AG04450 (cell line): ENCODE data around the gene RMND1. TPM values are rescaled to one million over a fixed set of nuclear protein-coding genes. Genes with fewer than 3 reads are reported as not detected.
A peak's percentile ranks its signal among the peaks of the same experiment; 100 is the strongest.
"Not testable (repeated sequence)": the region's sequence is repeated elsewhere in the genome, so short reads cannot be mapped to it uniquely, and the experiment has no call there.

ENCODE experiments used
- CTCF ChIA-PET: fragments of 300-600, 350-600 bp; formaldehyde crosslinking; extraction: SDS; loops from one replicate; lab custom pipeline; 2022; ENCODE audit warnings: antibody characterized with exemption, inconsistent platforms; lab: Charles Lee
- POLR2A ChIA-PET: fragments of 350-600 bp; formaldehyde crosslinking; extraction: SDS; loops from one replicate; lab custom pipeline; 2021; ENCODE audit warnings: antibody characterized with exemption, inconsistent platforms; lab: Yijun Ruan, JAX
- DNase-seq: peaks from one replicate; pipeline ENCODE4 v3.0.0-alpha.2; 2011; ENCODE audit warnings: low read depth, low spot score
- H3K27ac ChIP-seq: one replicate; pipeline ENCODE4 v1.5.1; 2012; ENCODE audit warnings: low read depth, low read length, control low read depth
- H3K27me3 ChIP-seq: one replicate; pipeline ENCODE4 v1.6.0; 2012; ENCODE audit warnings: low read length; ENCODE audit not compliant: control insufficient read depth, insufficient read depth
- H3K4me3 ChIP-seq: 2 replicates; pipeline ENCODE4 v1.5.1; 2011; ENCODE audit warnings: mild to moderate bottlenecking, low read depth, low read length, control low read depth
- H3K9me3 ChIP-seq: 2 replicates; pipeline ENCODE4 v1.5.1; 2012; ENCODE audit warnings: low read length; ENCODE audit not compliant: control insufficient read depth, insufficient read depth
- CTCF ChIP-seq: IDR thresholded peaks from 2 replicates; pipeline ENCODE4 v1.5.1; 2011; ENCODE audit warnings: low read depth, low read length, control low read depth, inconsistent platforms
- polyA plus RNA-seq: library from polyadenylated mRNA; depleted of rRNA; stranded (reverse); fragments of >200 nt; gene quantifications from 2 replicates; pipeline ENCODE4 v1.2.3, GENCODE V29; 2011

The RMND1 gene
- polyA plus RNA-seq, 1 experiment = 27.8 TPM

- no peaks in the 10 kb centered on the region; the same call in 1 of the 2 replicates for H3K9me3 ChIP-seq
- POLR2A ChIA-PET = interaction anchor here (0.9 to 1.0 kb wide), 2 partner anchors 15 to 16 kb away, joined by 3 read pairs; no protein-coding TSS in a partner anchor
- TF ChIP-seq CTCF = no peak
- H3K27ac ChIP-seq = peak overlapping the region; percentile 77
- CTCF ChIA-PET = interaction anchor here (0.9 to 1.5 kb wide), 2 partner anchors 13 to 48 kb away, joined by 3 to 6 read pairs; no protein-coding TSS in a partner anchor
- peak overlapping the region; percentile 80 for H3K4me3 ChIP-seq
- DNase-seq = no peak
- H3K27me3 ChIP-seq = no peaks in the 10 kb centered on the region
These were observed 963 bp upstream of the RMND1 start for GRCh38 chr6:151452750-151453427.

DNA sequence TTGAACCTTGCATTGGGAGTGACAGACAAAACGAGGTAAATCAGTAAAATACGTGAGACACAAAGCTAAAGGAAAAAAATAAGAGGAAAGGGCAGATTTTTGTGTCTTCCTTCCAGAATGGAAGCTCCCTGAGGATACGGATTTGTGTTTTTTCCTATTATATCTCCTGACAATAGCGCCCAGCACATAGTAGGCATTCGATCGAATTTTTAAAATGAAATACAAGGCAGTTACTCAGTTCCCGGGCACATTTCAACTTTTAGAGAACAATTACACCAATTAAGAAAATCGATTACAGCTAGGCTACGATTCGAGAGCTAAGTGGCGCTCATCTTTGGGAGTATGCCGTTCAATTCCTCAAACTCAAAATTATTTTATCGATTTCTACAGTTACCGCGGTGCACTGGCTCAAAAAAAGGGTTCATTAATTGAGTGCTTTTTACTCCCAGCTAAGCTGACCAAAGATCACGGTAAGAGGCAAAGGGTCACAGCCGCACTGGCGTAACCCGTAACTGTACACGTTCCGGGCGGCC, 443 bp downstream of the RMND1 start:
- ChIA-PET POLR2A (interaction anchor here (0.6 to 0.8 kb wide), 2 partner anchors 9 to 44 kb away, joined by 3 to 7 read pairs; no protein-coding TSS in a partner anchor), CTCF (interaction anchor here (1.1 kb wide), 1 partner anchor 11 kb away, joined by 3 read pairs; no protein-coding TSS in a partner anchor)
- Histone ChIP-seq H3K9me3 (no peaks in the 10 kb centered on the region; the same call in 1 of the 2 replicates), H3K27ac (peak overlapping the region; percentile 68), H3K27me3 (no peaks in the 10 kb centered on the region), H3K4me3 (peak overlapping the region; percentile 96)
- no peak for DNase-seq
- no peak for TF ChIP-seq CTCF

GRCh38 chr6:151450928-151451327, 998 bp downstream of the RMND1 start:
- CTCF ChIA-PET = interaction anchor here (1.1 kb wide), 1 partner anchor 11 kb away, joined by 3 read pairs; no protein-coding TSS in a partner anchor
- not testable (repeated sequence) for H3K27ac ChIP-seq, H3K9me3 ChIP-seq, DNase-seq, H3K27me3 ChIP-seq
- POLR2A ChIA-PET = interaction anchor here (0.6 kb wide), 1 partner anchor 43 kb away, joined by 3 read pairs; no protein-coding TSS in a partner anchor
- peak overlapping the region; percentile 96 for H3K4me3 ChIP-seq

GRCh38 chr6:151448623-151449022, 3.3 kb downstream of the RMND1 start:
- TF ChIP-seq CTCF = no peak
- no peaks in the 10 kb centered on the region; the same call in 1 of the 2 replicates for H3K9me3 ChIP-seq
- H3K27ac ChIP-seq = no peak overlapping the region
- CTCF ChIA-PET = interaction anchor here (0.6 kb wide), 1 partner anchor 215 kb away, joined by 3 read pairs; no protein-coding TSS in a partner anchor
- POLR2A ChIA-PET = no interaction called here
- H3K4me3 ChIP-seq = no peak overlapping the region
- H3K27me3 ChIP-seq = no peaks in the 10 kb centered on the region
- no peak for DNase-seq

DNA sequence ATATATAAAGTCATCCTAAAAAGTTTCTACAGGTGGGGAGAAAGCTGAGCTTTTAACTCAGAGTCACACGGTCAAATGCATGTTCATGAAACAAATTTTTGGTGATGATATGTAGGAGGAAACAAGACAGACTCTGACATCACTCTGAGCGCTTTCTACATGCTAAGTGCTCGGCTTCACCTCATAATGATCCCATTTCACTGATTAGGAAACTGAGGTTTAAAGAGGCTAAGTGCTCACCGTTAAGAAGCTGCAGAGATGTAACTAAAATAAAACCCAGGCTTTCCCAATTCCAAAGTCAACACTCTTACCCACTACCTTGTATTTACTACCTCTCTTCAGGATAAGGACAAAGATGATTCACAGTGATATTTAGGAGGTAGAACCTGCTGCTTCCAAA, 4.7 kb downstream of the RMND1 start:
- Histone ChIP-seq H3K27ac (peak overlapping the region; percentile 93), H3K27me3 (no peaks in the 10 kb centered on the region), H3K9me3 (no peaks in the 10 kb centered on the region; the same call in 1 of the 2 replicates), H3K4me3 (no peak overlapping the region)
- no peak for TF ChIP-seq CTCF
- ChIA-PET CTCF (interaction anchor here (0.5 kb wide), 1 partner anchor 821 kb away, joined by 6 read pairs; no protein-coding TSS in a partner anchor), POLR2A (no interaction called here)
- DNase-seq = no peak
